HCT116 (cell line): Measurements from ENCODE around the gene RTF2.

Source experiments
- CEBPB ChIP-seq: IDR thresholded peaks from 2 replicates; pipeline ENCODE4 v1.6.1; 2012; ENCODE audit warnings: low read depth
- ELF1 ChIP-seq: IDR thresholded peaks from 2 replicates; pipeline ENCODE4 v1.6.1; 2012; ENCODE audit warnings: low read depth, borderline replicate concordance
- EZH2 ChIP-seq: fragments of 200-600 bp; sonication (generic); IDR thresholded peaks from 2 replicates; pipeline ENCODE4 v1.6.1; 2017; ENCODE audit warnings: antibody characterized with exemption, mixed run types
- EZH2phosphoT487 ChIP-seq: fragments of 200-600 bp; IDR thresholded peaks from 2 replicates; pipeline ENCODE4 v1.6.1; 2018; ENCODE audit warnings: antibody characterized with exemption, borderline replicate concordance
- JUND ChIP-seq: IDR thresholded peaks from 2 replicates; pipeline ENCODE4 v1.6.1; 2012
- POLR2A ChIP-seq: IDR thresholded peaks from 2 replicates; pipeline ENCODE4 v1.7.0; 2011; ENCODE audit warnings: borderline replicate concordance; ENCODE audit not compliant: insufficient read depth, insufficient read length; ENCODE audit errors: extremely low read depth
- SP1 ChIP-seq: IDR thresholded peaks from 2 replicates; pipeline ENCODE4 v1.6.1; 2012; ENCODE audit warnings: low read depth
- SRF ChIP-seq: IDR thresholded peaks from 2 replicates; pipeline ENCODE4 v1.6.1; 2012; ENCODE audit warnings: low read depth
- TF ChIP-seq, protein P1 (sequence below), 3 experiments: fragments of 200-600 bp in 1 of 3; sonication (generic) in 1 of 3; IDR thresholded peaks in 2 of 3; conservative IDR thresholded peaks in 1 of 3; 2 replicates each; pipeline ENCODE4 v1.5.1; 2012 to 2017; ENCODE audit warnings: low read depth in 2 of 3, low read length in 2 of 3, antibody characterized with exemption in 1 of 3, borderline replicate concordance in 1 of 3, control low read depth in 1 of 3, mild to moderate bottlenecking in 1 of 3, mixed read lengths in 1 of 3, mixed run types in 1 of 3, moderate library complexity in 1 of 3; ENCODE audit not compliant: insufficient read depth in 1 of 3
- TF ChIP-seq, protein P2 (sequence below): IDR thresholded peaks from 2 replicates; pipeline ENCODE4 v1.6.1; 2012; ENCODE audit warnings: low read depth
- TF ChIP-seq, protein P3 (sequence below): IDR thresholded peaks from 2 replicates; pipeline ENCODE4 v1.6.1; 2012

DNA sequence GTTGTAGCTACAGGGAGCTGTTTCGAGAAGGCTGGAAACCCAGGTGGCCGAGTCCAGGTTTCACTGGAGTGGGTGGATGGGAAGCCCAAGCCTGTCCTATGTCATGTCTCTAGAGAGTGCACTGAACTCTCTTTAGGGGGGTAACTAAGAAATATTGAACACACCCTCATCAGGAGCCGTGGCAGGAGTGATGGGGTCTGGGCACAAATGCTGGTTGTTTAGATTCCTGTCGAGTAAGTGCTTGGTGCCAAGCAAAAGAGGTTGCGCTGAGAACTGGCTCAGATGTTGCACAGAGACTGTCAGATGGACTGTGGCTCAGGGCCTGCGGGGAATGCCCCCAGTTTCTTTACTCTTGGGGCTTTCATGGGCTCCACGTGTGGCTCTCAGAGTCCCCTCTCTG, 48.8 kb downstream of the RTF2 start:
- no peak for TF ChIP-seq EZH2
- TF ChIP-seq, protein P1, sequence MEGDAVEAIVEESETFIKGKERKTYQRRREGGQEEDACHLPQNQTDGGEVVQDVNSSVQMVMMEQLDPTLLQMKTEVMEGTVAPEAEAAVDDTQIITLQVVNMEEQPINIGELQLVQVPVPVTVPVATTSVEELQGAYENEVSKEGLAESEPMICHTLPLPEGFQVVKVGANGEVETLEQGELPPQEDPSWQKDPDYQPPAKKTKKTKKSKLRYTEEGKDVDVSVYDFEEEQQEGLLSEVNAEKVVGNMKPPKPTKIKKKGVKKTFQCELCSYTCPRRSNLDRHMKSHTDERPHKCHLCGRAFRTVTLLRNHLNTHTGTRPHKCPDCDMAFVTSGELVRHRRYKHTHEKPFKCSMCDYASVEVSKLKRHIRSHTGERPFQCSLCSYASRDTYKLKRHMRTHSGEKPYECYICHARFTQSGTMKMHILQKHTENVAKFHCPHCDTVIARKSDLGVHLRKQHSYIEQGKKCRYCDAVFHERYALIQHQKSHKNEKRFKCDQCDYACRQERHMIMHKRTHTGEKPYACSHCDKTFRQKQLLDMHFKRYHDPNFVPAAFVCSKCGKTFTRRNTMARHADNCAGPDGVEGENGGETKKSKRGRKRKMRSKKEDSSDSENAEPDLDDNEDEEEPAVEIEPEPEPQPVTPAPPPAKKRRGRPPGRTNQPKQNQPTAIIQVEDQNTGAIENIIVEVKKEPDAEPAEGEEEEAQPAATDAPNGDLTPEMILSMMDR (IDR thresholded peaks at IDR 0.05 in 2 of 3, conservative IDR thresholded peaks at IDR 0.05 in 1 of 3; ENCODE audit: borderline replicate concordance in 1 of 3, insufficient read depth in 1 of 3, low read depth in 2 of 3, low read length in 2 of 3), result no peak
- TF ChIP-seq, protein P2, sequence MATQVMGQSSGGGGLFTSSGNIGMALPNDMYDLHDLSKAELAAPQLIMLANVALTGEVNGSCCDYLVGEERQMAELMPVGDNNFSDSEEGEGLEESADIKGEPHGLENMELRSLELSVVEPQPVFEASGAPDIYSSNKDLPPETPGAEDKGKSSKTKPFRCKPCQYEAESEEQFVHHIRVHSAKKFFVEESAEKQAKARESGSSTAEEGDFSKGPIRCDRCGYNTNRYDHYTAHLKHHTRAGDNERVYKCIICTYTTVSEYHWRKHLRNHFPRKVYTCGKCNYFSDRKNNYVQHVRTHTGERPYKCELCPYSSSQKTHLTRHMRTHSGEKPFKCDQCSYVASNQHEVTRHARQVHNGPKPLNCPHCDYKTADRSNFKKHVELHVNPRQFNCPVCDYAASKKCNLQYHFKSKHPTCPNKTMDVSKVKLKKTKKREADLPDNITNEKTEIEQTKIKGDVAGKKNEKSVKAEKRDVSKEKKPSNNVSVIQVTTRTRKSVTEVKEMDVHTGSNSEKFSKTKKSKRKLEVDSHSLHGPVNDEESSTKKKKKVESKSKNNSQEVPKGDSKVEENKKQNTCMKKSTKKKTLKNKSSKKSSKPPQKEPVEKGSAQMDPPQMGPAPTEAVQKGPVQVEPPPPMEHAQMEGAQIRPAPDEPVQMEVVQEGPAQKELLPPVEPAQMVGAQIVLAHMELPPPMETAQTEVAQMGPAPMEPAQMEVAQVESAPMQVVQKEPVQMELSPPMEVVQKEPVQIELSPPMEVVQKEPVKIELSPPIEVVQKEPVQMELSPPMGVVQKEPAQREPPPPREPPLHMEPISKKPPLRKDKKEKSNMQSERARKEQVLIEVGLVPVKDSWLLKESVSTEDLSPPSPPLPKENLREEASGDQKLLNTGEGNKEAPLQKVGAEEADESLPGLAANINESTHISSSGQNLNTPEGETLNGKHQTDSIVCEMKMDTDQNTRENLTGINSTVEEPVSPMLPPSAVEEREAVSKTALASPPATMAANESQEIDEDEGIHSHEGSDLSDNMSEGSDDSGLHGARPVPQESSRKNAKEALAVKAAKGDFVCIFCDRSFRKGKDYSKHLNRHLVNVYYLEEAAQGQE, result no peak
- no peak for TF ChIP-seq SP1
- TF ChIP-seq, protein P3, sequence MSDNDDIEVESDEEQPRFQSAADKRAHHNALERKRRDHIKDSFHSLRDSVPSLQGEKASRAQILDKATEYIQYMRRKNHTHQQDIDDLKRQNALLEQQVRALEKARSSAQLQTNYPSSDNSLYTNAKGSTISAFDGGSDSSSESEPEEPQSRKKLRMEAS, result no peak
- TF ChIP-seq POLR2A, result no peak
- no peak for TF ChIP-seq JUND
- no peak for TF ChIP-seq EZH2phosphoT487
- no peak for TF ChIP-seq CEBPB
- no peak for TF ChIP-seq SRF
- no peak for TF ChIP-seq ELF1
